Fibroblast of upper back skin (primary cell): Measurements from ENCODE around the gene ARID2.

Experiments
- DNase-seq: peaks from one replicate; pipeline ENCODE4 v3.0.0-alpha.2; 2013

ARID2 gene

GRCh38 chr12:45725631-45726602 lies 3.6 kb upstream of the ARID2 start:
- DNase-seq, result peak; percentile 43

DNA sequence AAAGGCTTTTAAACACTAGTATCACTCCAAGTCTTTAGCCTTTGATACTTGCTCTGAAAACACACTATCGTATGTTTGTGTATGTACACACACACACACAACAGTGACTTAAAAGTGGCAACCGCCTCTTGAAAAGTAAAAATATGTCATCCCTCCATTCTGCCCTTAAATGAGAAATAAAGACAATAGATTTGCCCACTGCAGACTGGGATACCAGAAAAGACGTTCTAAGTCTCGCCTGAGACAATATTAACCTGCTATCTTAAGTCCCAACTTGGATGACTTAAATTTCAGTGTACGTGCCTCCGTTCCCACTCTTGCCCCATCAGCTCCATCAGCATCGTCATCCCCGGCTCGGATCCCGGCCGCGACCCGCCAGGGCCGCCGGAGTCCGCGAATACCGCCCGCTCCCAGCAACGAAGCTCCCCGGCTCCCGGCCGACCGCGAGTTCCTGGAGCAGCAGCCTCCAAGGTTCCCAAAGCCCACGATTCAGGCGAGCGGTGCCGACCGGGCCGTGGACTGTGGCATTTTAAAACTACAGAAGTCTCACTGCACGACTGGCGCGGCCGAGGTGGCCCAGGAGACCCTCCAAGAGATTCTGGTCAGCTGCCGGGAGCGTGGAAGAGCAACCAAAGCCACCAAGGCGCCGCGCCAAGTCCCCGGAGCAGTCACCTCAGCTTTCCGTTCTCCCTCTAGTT lies 2.8 kb upstream of the ARID2 start:
- peak; percentile 25 for DNase-seq

DNA sequence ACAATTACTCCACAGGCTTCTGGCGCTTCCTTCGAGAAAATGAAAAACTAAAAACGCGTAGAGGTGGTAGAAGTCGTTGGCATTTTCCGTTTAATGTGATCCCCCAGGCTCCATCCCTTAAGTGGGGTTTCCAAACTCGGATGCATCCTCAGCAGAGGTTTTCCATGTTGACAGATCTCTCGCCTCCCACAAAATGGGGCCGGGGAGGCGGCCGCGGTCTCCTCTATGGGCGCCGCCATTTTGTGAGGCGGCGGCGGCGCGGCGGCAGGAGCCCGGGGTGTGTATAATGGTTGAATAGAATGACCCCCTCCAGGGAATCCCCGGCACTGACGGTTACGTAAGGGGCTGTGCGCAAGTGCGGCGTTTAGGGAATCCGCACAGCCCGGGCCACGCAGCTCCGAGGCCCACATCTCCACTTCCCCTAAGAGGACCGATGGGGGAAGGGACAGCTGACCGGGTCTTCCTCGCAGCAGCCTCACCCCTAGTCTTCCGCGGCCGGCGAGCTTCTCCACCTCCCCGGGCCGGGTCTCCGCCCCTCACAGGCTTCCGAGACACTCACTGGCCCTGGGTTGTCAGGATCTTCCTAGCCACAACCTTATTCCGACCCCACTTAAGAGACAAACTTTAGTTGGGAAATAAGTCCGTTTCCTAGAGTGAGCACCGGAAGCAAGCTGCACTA lies 2.1 kb upstream of the ARID2 start:
- peak; percentile 98 for DNase-seq

DNA sequence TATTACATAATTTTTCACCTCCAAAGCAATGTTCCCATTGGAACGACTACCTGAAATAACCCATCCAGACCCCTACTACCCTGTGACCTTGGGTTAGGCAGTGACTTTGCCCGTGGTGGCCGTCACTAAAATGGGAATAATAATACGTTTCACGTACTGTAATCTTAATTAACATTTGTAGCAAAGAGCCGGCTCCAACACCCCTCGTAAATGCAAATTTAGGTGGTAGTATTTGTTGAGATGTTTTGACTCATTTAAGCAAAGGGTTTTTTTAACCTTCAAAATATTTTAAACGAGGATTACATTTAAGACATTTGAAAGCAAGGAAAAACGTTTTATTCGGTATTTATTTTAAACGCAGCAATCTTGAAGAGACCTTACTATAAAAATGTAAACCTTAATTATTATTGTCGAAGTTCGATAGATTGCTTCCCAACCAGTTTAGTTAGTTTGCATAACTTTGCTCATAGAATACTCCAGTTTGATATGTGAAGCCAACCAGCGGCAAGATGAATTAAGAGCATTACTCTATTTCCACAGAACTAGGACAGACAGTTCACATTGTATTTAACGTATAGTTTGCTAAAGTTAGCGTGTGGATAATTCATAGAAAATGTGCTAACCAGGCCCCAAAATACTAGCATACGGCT lies 1.4 kb upstream of the ARID2 start:
- no peak for DNase-seq

DNA sequence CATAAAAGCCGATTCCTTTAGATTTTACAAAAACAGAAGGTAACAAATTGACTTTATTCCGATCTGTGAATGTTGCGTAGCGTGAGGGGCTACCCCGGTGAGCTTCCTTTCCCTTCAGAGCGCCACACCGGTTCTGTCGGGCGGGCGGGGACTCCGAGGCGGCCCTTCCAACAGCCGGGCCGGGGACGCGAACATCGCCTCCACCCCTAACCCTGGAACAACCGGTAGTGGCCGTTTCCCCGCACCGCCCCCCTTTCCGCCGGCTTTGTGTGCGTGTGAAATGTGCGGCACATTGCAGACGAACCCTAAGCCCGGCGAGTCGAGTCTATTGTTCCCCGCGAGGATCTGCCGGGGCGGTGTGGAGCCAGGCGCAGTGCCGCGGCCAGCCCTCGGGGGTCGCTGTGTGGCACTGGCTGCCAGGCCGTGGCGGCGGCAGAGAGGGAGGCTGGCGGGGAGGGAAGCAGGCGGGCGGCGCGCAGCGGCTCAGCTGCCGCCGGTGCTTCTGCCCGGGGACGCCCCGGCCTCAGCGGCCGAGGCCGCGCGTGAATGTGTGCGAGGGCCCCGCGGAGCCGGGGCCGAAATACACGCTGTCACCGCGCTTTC lies 775 bp upstream of the ARID2 start:
- DNase-seq, result peak; percentile 97

DNA sequence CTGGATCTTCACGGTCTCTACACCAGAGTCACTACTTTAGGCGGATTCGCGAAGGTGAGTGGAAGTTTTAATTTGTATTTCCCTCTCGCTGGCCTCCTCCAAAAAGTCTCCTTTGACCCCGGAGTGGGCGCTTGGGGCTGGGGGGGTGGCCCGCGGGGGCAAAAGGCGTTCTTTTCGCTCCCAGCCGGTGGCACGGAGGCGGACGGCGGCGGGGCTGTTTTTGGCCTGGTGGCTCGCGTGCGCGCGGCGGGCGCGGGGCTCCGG lies 510 bp downstream of the ARID2 start:
- DNase-seq, result no peak

GRCh38 chr12:45730348-45731189 lies 1.1 kb downstream of the ARID2 start:
- DNase-seq, result peak; percentile 46

DNA sequence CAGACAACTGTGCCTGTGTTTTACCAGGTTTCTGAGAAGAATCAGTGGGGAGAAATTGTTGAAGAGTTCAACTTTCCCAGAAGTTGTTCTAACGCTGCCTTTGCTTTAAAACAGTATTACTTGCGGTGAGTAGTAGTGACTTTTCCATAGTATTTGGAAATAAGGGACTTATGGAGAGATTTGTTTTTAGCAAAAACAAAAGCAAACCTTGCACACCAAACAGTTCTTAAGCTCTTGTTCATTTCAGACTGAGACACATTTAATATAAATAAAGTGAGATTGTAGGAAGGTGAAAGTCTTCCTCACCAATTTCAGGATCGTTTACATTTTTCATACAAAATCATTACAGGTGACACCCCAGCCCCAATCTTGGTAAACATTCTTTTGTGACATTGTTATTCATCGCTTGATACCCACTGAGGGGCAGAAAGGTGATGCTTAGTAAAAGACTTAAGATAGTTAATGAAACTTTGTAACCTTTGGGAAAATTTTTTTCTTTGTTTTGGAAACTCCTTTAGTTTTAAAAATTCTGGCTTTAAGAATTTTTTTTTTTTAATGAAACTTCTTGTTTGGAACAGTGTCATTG lies 1.8 kb downstream of the ARID2 start:
- no peak for DNase-seq

DNA sequence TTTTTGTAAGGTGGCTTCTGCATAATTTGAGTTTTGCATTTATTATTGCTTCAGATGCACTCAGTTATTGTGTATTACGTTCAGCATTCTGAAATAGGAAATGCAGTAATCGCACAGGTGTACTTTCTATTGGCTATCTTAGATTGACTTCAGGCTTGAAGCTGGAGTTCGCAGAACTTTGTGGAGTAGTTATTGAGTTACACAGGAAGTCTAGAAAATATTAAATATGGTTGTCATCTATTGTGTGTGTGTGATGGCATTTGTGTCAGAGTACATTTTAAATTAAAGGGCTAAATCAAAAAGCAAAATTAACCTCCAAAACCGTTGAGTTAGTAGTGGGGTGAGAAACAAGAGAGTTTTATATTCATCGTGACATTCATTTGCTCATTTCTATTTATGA lies 2.7 kb downstream of the ARID2 start:
- DNase-seq, result no peak

- no peak for DNase-seq
Observed at GRCh38 chr12:45732936-45733335, 3.4 kb downstream of the ARID2 start.

DNA sequence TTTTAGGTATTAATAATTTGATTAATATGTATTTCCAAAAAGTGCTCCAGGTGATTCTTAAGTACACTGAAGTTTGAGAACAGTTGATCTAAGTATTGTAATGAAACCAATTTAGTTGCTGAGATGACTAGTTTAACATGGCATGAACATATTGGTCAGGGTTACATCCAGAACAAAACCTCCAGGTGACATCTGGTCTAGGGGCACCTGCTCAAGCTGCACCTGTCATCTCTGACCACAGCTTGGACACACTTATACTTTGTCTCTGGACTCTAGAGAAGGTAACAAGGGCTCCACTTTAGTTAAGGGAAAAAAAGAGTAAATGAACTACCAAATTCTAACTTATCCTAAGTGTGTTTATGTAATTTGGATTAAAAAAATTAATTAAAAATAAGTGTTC lies 8.1 kb downstream of the ARID2 start:
- DNase-seq, result no peak

- no peak for DNase-seq
Observed at GRCh38 chr12:45742590-45742989, 13.1 kb downstream of the ARID2 start.

DNA sequence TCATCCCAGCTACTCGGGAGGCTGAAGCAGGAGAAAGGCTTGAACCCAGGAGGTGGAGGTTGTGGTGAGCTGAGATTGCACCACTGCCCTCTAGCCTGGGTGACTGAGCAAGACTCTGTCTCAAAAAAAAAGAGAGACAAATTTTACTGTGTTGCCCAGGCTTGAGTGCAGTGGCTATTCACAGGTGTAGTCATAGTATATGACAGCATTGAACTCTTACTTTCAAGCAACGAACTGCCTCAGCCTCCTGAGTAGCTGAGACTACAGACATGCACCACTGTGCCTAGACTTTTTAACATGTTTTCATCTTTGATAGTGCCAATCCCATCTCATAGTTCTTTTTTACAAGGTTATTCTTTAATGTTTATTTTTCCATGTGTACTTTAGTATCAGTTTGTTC lies 13.7 kb downstream of the ARID2 start:
- no peak for DNase-seq

GRCh38 chr12:45745861-45746277 lies 16.4 kb downstream of the ARID2 start:
- DNase-seq, result peak; percentile 28

GRCh38 chr12:45756666-45757065 lies 27.2 kb downstream of the ARID2 start:
- no peak for DNase-seq

DNA sequence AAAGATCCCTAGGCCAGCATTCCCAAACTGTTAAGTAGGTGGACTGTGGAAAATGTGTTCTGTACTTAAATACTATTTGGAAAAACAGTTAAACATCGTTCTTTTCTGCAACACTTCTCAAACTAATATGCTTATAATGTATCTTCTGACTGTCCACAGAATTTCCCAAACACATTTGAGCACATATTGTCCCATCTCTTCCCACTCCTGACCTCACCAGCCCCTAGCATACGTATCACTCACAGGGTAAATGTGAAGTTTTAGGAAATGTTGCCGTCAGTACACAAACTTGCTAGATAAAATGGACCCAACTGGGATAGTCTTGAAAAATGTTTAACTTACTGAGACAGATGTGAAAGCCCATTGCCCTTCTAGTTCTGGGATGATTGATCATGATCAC lies 27.7 kb downstream of the ARID2 start:
- no peak for DNase-seq

- no peak for DNase-seq
Observed at GRCh38 chr12:45760333-45760732, 30.8 kb downstream of the ARID2 start.

GRCh38 chr12:45762185-45763110 lies 32.9 kb downstream of the ARID2 start:
- DNase-seq, result peak; percentile 50

DNA sequence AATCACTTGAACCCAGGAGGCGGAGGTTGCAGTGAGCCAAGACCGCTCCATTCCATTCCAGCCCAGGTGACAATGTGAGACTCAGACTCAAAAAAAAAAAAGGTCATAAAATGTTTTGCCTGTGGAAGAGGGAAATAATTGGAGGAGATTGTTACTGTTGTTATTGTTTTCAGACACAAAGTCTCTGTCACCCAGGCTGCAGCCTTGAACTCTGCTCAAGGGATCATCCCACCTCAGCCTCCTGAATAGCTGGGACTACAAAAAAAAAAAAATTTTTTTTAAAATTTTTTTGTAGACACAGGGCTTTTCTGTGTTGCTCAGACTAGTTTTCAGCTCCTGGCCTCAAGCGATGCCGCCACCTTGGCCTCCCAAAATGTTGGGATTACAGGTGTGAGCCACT lies 33.9 kb downstream of the ARID2 start:
- DNase-seq, result no peak

DNA sequence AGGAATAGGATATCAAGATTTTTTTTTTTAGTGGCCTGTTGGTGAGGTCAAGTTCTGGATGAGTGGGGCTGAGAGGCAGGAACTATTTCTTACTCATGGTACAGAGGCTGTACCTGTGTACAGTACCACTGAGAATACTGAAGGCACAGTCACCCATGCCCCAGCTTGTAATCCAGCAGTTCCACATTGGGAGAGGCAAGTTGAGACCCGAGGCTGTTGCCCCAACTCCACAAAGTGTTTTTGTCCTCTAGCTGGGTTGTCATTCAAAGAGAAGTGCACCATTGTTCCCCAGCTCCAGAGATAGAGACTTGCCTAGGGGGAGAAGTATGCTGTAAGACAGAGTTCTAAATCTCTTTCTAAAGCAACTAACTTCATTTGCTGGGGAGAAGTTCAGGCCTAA lies 38.7 kb downstream of the ARID2 start:
- no peak for DNase-seq
